KG1 (cell line): Measurements from ENCODE around the gene CLDN17.

Experiments used
- DNase-seq: peaks from one replicate; lab custom pipeline; 2025; lab: John Stamatoyannopoulos, UW

The CLDN17 gene

DNA sequence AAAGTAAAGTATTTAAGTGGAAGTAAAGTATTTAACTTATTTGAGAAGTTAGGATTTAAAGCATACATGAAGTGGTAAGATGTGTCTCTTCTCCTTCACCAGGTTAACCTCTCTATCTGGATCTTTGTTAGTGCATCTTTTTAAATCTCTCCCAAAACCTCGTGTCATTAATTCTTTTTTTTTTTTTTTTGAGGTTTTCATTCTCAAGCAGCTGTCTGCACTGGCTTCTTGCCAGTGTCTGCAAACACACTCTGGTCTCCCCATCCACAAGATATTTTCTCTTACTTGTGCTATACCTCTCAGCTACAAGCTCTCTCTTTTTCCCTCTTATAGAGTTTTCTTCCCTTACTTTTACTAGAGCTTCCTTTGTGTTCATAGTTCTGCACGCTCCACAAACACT lies 49.0 kb downstream of the CLDN17 start:
- DNase-seq: no peak

DNA sequence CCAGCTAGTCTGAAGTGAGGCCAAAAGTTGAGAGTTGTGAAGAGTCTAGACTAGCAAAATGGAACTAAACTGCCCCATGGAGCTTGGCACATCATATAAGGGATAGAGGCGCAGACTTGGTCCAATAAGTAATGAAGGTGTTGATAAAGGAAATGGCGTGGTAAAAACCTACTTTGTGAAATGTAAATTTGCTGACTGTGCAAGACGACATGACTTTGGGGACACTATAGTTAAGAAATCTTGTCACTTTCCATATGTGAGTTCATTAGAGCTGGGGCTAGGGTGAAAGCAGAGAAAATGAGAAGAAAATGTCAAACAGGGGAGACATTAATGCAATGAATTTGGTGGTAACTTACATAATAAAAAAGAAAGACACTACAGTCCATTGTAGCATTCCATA lies 50.1 kb downstream of the CLDN17 start:
- DNase-seq: no peak
